A549 (cell line): ENCODE results near the gene ABLIM1. TPM values are rescaled to one million over a fixed set of nuclear protein-coding genes. Genes with fewer than 3 reads are reported as not detected.

Source experiments
- ATAC-seq, 2 experiments: fragments of 200-7000 bp in 1 of 2; fragments of >200 bp in 1 of 2; cut with Nextera tagmentation in 1 of 2; cut with Tn5 transposase in 1 of 2; 3 replicates each; pipeline versions ENCODE4 v1.8.0 to v1.9.1; 2018 to 2020; ENCODE audit warnings: mild to moderate bottlenecking in 1 of 2, moderate library complexity in 1 of 2
- CTCF ChIA-PET: fragments of 300-600 bp; sonication (Branson Sonifier 250); formaldehyde crosslinking; extraction: SDS; loops from one replicate; lab custom pipeline; 2021; ENCODE audit warnings: antibody characterized with exemption, inconsistent platforms; lab: Yijun Ruan, JAX
- POLR2A ChIA-PET: fragments of 350-600 bp; formaldehyde crosslinking; extraction: SDS; loops from one replicate; lab custom pipeline; 2021; ENCODE audit warnings: antibody characterized with exemption, inconsistent platforms; lab: Yijun Ruan, JAX
- DNase-seq, 2 experiments: peaks; one replicate each; pipeline versions ENCODE4 v3.0.0 to v3.0.0-alpha.2; 2011 to 2016; ENCODE audit warnings: low read depth in 1 of 2, low spot score in 1 of 2
- FAIRE-seq: peaks from 2 replicates; lab custom pipeline; 2011; peaks lifted over from hg19 to GRCh38; lab: Jason Lieb, UNC
- H3K27ac ChIP-seq, 2 experiments: fragments of >200 bp; sonication (Bioruptor Twin); formaldehyde crosslinking; 3 replicates each; pipeline ENCODE4 v1.5.1; 2016 to 2017
- H3K4me1 ChIP-seq: fragments of >200 bp; sonication (Bioruptor Twin); formaldehyde crosslinking; 3 replicates; pipeline ENCODE4 v1.6.1; 2016
- H3K4me2 ChIP-seq: fragments of >200 bp; sonication (Bioruptor Twin); formaldehyde crosslinking; 3 replicates; pipeline ENCODE4 v1.6.1; 2016
- H3K4me3 ChIP-seq: fragments of >200 bp; sonication (Bioruptor Twin); formaldehyde crosslinking; 3 replicates; pipeline ENCODE4 v1.5.1; 2016
- H3K9me3 ChIP-seq: fragments of >200 bp; sonication (Bioruptor Twin); formaldehyde crosslinking; 3 replicates; pipeline ENCODE4 v1.6.1; 2016
- ATOH8 ChIP-seq: fragments of 250-450 bp; sonication (Bioruptor Pico); IDR thresholded peaks from 2 replicates; pipeline ENCODE4 v1.5.0; 2020; ENCODE audit warnings: low read depth, mild to moderate bottlenecking, moderate library complexity
- CBX8 ChIP-seq: fragments of 200-600 bp; sonication (generic); IDR thresholded peaks from 2 replicates; pipeline ENCODE4 v1.6.1; 2016
- CEBPB ChIP-seq, 2 experiments: fragments of >200 bp in 1 of 2; sonication (Bioruptor Twin) in 1 of 2; formaldehyde crosslinking in 1 of 2; IDR thresholded peaks; 2 replicates each; pipeline ENCODE4 v1.6.1; 2012 to 2016
- CHD4 ChIP-seq: fragments of 200-600 bp; sonication (generic); IDR thresholded peaks from 2 replicates; pipeline ENCODE4 v1.6.1; 2016; ENCODE audit warnings: antibody characterized with exemption, mild to moderate bottlenecking, borderline replicate concordance
- CTCF ChIP-seq: fragments of >200 bp; sonication (Bioruptor Twin); formaldehyde crosslinking; IDR thresholded peaks from 3 replicates; pipeline ENCODE4 v1.5.1; 2016
- EHF ChIP-seq: fragments of 250-450 bp; sonication (Bioruptor Pico); IDR thresholded peaks from 2 replicates; pipeline ENCODE4 v1.5.0; 2020; ENCODE audit warnings: mild to moderate bottlenecking
- ESRRA ChIP-seq: fragments of 150-350 bp; IDR thresholded peaks from 2 replicates; pipeline ENCODE4 v1.6.1; 2014; ENCODE audit warnings: mild to moderate bottlenecking, low read length, borderline replicate concordance
- HDAC2 ChIP-seq: fragments of 200-600 bp; sonication (generic); IDR thresholded peaks from 2 replicates; pipeline ENCODE4 v1.6.1; 2016
- HOXA7 ChIP-seq: fragments of 250-450 bp; sonication (Bioruptor Pico); IDR thresholded peaks from 2 replicates; pipeline ENCODE4 v1.5.0; 2020; ENCODE audit warnings: mild to moderate bottlenecking, moderate library complexity
- KDM1A ChIP-seq: fragments of 200-600 bp; sonication (generic); IDR thresholded peaks from 2 replicates; pipeline ENCODE4 v1.6.1; 2016; ENCODE audit warnings: low read depth, mild to moderate bottlenecking
- KDM5A ChIP-seq: fragments of 200-600 bp; sonication (generic); IDR thresholded peaks from 2 replicates; pipeline ENCODE4 v1.6.1; 2016; ENCODE audit warnings: antibody characterized with exemption, mild to moderate bottlenecking
- MAX ChIP-seq: IDR thresholded peaks from 2 replicates; pipeline ENCODE4 v1.6.1; 2012
- POLR2AphosphoS2 ChIP-seq: conservative IDR thresholded peaks from 2 replicates; pipeline ENCODE4 v1.6.1; 2012; ENCODE audit warnings: low read length, improper control_type of control experiment, inconsistent platforms
- RAD21 ChIP-seq, 2 experiments: fragments of >200 bp in 1 of 2; sonication (Bioruptor Twin) in 1 of 2; formaldehyde crosslinking in 1 of 2; IDR thresholded peaks in 1 of 2; conservative IDR thresholded peaks in 1 of 2; 2 replicates in 1 of 2; 3 replicates in 1 of 2; pipeline ENCODE4 v1.6.1; 2012 to 2018; ENCODE audit warnings: inconsistent platforms in 1 of 2
- REST ChIP-seq: fragments of 200-600 bp; sonication (generic); IDR thresholded peaks from 2 replicates; pipeline ENCODE4 v1.6.1; 2016; ENCODE audit warnings: antibody characterized with exemption, mild to moderate bottlenecking, moderate library complexity
- SMC3 ChIP-seq: fragments of >200 bp; sonication (Bioruptor Twin); formaldehyde crosslinking; IDR thresholded peaks from 3 replicates; pipeline ENCODE4 v1.6.1; 2018; ENCODE audit warnings: inconsistent platforms
- TFCP2L1 ChIP-seq: fragments of 250-450 bp; sonication (Bioruptor Pico); IDR thresholded peaks from 2 replicates; pipeline ENCODE4 v1.5.0; 2021; ENCODE audit warnings: mild to moderate bottlenecking
- TP53 ChIP-seq: fragments of 250-450 bp; sonication (Bioruptor Pico); IDR thresholded peaks from 2 replicates; pipeline ENCODE4 v1.5.0; 2021; ENCODE audit warnings: mild to moderate bottlenecking, moderate library complexity
- USF2 ChIP-seq: fragments of 450-650 bp; IDR thresholded peaks from 2 replicates; pipeline ENCODE4 v1.6.1; 2014; ENCODE audit warnings: antibody characterized with exemption
- ZSCAN20 ChIP-seq: fragments of 250-450 bp; sonication (Bioruptor Pico); IDR thresholded peaks from 2 replicates; pipeline ENCODE4 v1.8.0; 2022; ENCODE audit warnings: mild to moderate bottlenecking, moderate library complexity
- WGBS: methylation state at CpG from one replicate; pipeline ENCODE4 v1.1.6; 2017; ENCODE audit errors: missing lambda C conversion rate; 5-methylcytosine and 5-hydroxymethylcytosine counted together
- polyA plus RNA-seq, 4 experiments: library from polyadenylated mRNA; depleted of rRNA in 3 of 4; stranded (reverse); fragments of >200 nt; fragmentation: RNase III in 1 of 4; extraction: RNeasy Plus Mini Kit Qiagen cat#74134 plus additional on column Dnase treatment in 1 of 4; gene quantifications; 2 replicates in 3 of 4; 3 replicates in 1 of 4; pipeline ENCODE4 v1.2.3, GENCODE V29; 2011 to 2017
- TF ChIP-seq, protein P1 (sequence below): fragments of 150-350 bp; IDR thresholded peaks from 2 replicates; pipeline ENCODE4 v1.6.1; 2014; ENCODE audit warnings: low read depth, mild to moderate bottlenecking, low read length
- TF ChIP-seq, protein P2 (sequence below): IDR thresholded peaks from 2 replicates; pipeline ENCODE4 v1.6.1; 2012; ENCODE audit warnings: low read depth, borderline replicate concordance

The ABLIM1 gene
- polyA plus RNA-seq, 2 of the 4 experiments (the other 2 are of a cell fraction): 21.4 to 70.2 TPM

- DNase-seq: peak; percentile 44 to 67
- WGBS: 60% methylated on average over 5 of the region's 5 CpGs
- ChIA-PET POLR2A (no interaction called here), CTCF (interaction anchor here (0.8 to 11.3 kb wide), 29 partner anchors 9 to 248 kb away, joined by 3 to 122 read pairs (median 5); no protein-coding TSS in a partner anchor)
- H3K27ac ChIP-seq: no peak overlapping the region
- no peak overlapping the region for H3K4me3 ChIP-seq
- no peaks in the 10 kb centered on the region for H3K4me1 ChIP-seq
- no peak overlapping the region for H3K4me2 ChIP-seq
- H3K9me3 ChIP-seq: no peaks in the 10 kb centered on the region
- TF ChIP-seq SMC3 (peak; percentile 86), RAD21 (conservative IDR thresholded peaks at IDR 0.05 in 1 of 2, IDR thresholded peaks at IDR 0.05 in 1 of 2) (peak; percentile 87 to 91), EHF (CRISPR knock-in tag) (no peak), CTCF (peak; percentile 72)
- TF ChIP-seq, all 56 proteins: peak for 3
- ATAC-seq (peak; percentile 60 to 86; a peak in 5 of 6 replicates), FAIRE-seq (no peak)
These were observed 109.4 kb downstream of the ABLIM1 start for GRCh38 chr10:114548662-114549061.

GRCh38 chr10:114547514-114547913 lies 110.6 kb downstream of the ABLIM1 start:
- POLR2A ChIA-PET: no interaction called here
- no peak for DNase-seq
- no peak for TF ChIP-seq ZSCAN20
- TF ChIP-seq, protein P1, sequence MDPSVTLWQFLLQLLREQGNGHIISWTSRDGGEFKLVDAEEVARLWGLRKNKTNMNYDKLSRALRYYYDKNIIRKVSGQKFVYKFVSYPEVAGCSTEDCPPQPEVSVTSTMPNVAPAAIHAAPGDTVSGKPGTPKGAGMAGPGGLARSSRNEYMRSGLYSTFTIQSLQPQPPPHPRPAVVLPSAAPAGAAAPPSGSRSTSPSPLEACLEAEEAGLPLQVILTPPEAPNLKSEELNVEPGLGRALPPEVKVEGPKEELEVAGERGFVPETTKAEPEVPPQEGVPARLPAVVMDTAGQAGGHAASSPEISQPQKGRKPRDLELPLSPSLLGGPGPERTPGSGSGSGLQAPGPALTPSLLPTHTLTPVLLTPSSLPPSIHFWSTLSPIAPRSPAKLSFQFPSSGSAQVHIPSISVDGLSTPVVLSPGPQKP: no peak
- no peak for TF ChIP-seq USF2
- no peak for TF ChIP-seq KDM1A
- TF ChIP-seq HDAC2: no peak
- TF ChIP-seq, all 56 proteins: peak for 0
- Histone ChIP-seq H3K27ac (no peak overlapping the region), H3K9me3 (no peaks in the 10 kb centered on the region), H3K4me1 (no peaks in the 10 kb centered on the region), H3K4me3 (no peak overlapping the region), H3K4me2 (no peak overlapping the region)
- no peak for ATAC-seq
- CTCF ChIA-PET: interaction anchor here (0.7 to 11.3 kb wide), 24 partner anchors 8 to 244 kb away, joined by 3 to 122 read pairs (median 5); no protein-coding TSS in a partner anchor
- FAIRE-seq: no peak
- 90% methylated on average over 14 of the region's 14 CpGs for WGBS

- ATAC-seq (no peak), FAIRE-seq (no peak), DNase-seq (no peak)
- WGBS: 92% methylated on average over 3 of the region's 3 CpGs
- ChIA-PET CTCF (interaction anchor here (1.0 to 11.3 kb wide), 8 partner anchors 21 to 243 kb away, joined by 3 to 122 read pairs (median 8); no protein-coding TSS in a partner anchor), POLR2A (no interaction called here)
- TF ChIP-seq REST: no peak
- TF ChIP-seq KDM5A: no peak
- no peak for TF ChIP-seq CEBPB (IDR thresholded peaks at IDR 0.05)
- TF ChIP-seq TP53 (CRISPR knock-in tag): no peak
- TF ChIP-seq ATOH8: no peak
- no peak for TF ChIP-seq ESRRA
- no peak for TF ChIP-seq CHD4
- no peak for TF ChIP-seq HOXA7 (CRISPR knock-in tag)
- TF ChIP-seq, protein P2, sequence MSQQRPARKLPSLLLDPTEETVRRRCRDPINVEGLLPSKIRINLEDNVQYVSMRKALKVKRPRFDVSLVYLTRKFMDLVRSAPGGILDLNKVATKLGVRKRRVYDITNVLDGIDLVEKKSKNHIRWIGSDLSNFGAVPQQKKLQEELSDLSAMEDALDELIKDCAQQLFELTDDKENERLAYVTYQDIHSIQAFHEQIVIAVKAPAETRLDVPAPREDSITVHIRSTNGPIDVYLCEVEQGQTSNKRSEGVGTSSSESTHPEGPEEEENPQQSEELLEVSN: no peak
- TF ChIP-seq TFCP2L1 (CRISPR knock-in tag): no peak
- TF ChIP-seq CBX8: no peak
- no peak for TF ChIP-seq POLR2AphosphoS2
- TF ChIP-seq MAX: no peak
- no peaks in the 10 kb centered on the region for H3K9me3 ChIP-seq
- H3K4me2 ChIP-seq: no peak overlapping the region
- H3K4me1 ChIP-seq: no peaks in the 10 kb centered on the region
- H3K4me3 ChIP-seq: no peak overlapping the region
- H3K27ac ChIP-seq: no peak overlapping the region
These were observed 111.0 kb downstream of the ABLIM1 start for GRCh38 chr10:114547056-114547455.
